H1 (cell line): Measurements from ENCODE around the gene TESMIN. TPM values are rescaled to one million over a fixed set of nuclear protein-coding genes. Genes with fewer than 3 reads are reported as not detected.

ENCODE experiments used
- CHD7 ChIP-seq: fragments of 300-600 bp; sonication (generic); IDR thresholded peaks from 2 replicates; pipeline ENCODE4 v1.7.1; 2012; ENCODE audit warnings: low read length, moderate library complexity, mild to moderate bottlenecking, inconsistent platforms; ENCODE audit not compliant: insufficient replicate concordance
- polyA plus RNA-seq, 7 experiments: library from polyadenylated mRNA; depleted of rRNA in 3 of 7; stranded (reverse) in 5 of 7; unstranded in 2 of 7; fragments of >200 nt in 5 of 7; fragments of 200-250 nt in 2 of 7; gene quantifications; 1 replicate in 5 of 7; 2 replicates in 1 of 7; 4 replicates in 1 of 7; pipeline versions ENCODE4 v1.2.1 to v1.2.3, GENCODE V29; 2011 to 2013; ENCODE audit warnings: missing spikeins in 2 of 7, mixed read lengths in 2 of 7
- total RNA-seq: library from RNA; stranded (reverse); fragmentation: NEBNext Ultra II Directional; extraction: Animal tissue kit (Norgen Biotek cat#: 25700); gene quantifications from 2 replicates; pipeline ENCODE4 v1.2.1, GENCODE V29; 2021

The TESMIN gene
- total and polyA plus RNA-seq, 2 of the 8 experiments (the other 6 are each of a cell fraction or from before 2014, with no cell fraction given): 22.6 to 61.1 TPM

DNA sequence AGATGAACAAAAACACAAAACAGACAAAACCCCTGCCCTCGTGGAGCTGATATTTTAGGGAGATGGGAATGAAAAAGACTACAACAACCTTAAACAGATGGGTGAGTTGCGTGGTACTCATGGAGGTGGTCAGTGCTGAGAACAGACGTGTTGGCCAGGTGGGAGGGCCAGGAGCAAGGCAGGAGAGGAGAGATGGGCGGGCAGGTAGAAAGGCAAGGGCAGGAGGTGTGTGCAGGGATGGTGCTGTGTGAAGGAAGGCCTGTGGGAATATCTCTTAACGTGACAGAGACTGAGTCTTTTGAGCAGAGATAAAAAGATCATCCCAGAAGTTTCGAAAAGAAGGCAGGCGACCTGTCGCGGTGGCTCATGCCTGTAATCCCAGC lies 59.9 kb downstream of the TESMIN start (continued):
- TF ChIP-seq CHD7: no peak
